ENCODE data around the gene NRCAM.

- TF ChIP-seq CTCF (IDR thresholded peaks at IDR 0.05; ENCODE audit: control extremely low read depth in 1 of 3, insufficient read depth in 1 of 3, low read depth in 1 of 3, low read length in 3 of 3) (no peak), NRF1 (IDR thresholded peaks at IDR 0.05; ENCODE audit: low read depth, low read length) (no peak), EGR1 (IDR thresholded peaks at IDR 0.05; ENCODE audit: borderline replicate concordance, low read depth, low read length) (no peak), POLR2AphosphoS5 (IDR thresholded peaks at IDR 0.05; ENCODE audit: low read depth, low read length) (no peak)
Measured at GRCh38 chr7:108285778-108286177, 170.5 kb downstream of the NRCAM start.

Measured in H1 (cell line).